K562 (cell line): ENCODE data around the gene ITGAV. TPM values are rescaled to one million over a fixed set of nuclear protein-coding genes. Genes with fewer than 3 reads are reported as not detected.

ENCODE experiments used
- ATAC-seq: fragments of 200-7000 bp; cut with Tn5 transposase; 3 replicates; pipeline ENCODE4 v1.9.1; 2020; ENCODE audit warnings: moderate library complexity
- BruUV-seq: library from RNA; stranded (reverse); fragments of 400-500 nt; replicated peaks from 2 replicates; lab custom pipeline; 2021; lab: Mats Ljungman, UMichigan
- CTCF ChIA-PET: fragments of 300-600 bp; formaldehyde crosslinking; extraction: SDS; loops from one replicate; lab custom pipeline; 2021; ENCODE audit warnings: low intra/inter-chr PET ratio; lab: Yijun Ruan, JAX
- POLR2A ChIA-PET: fragments of 300-600, 350-650 bp; sonication (Branson Sonifier 250); formaldehyde crosslinking; extraction: SDS; loops from one replicate; lab custom pipeline; 2021; ENCODE audit warnings: antibody characterized with exemption, inconsistent platforms; lab: Yijun Ruan, JAX
- DNase-seq, 4 experiments: peaks; one replicate each; pipeline versions ENCODE4 v3.0.0 to v3.0.0-alpha.2; 2011 to 2018; ENCODE audit warnings: low spot score in 3 of 4, mixed read lengths in 3 of 4; ENCODE audit errors: extremely low read depth in 1 of 4
- FAIRE-seq: peaks from 2 replicates; lab custom pipeline; 2011; peaks lifted over from hg19 to GRCh38; lab: Jason Lieb, UNC
- H2AFZ ChIP-seq: 2 replicates; pipeline ENCODE4 v1.6.0; 2011; ENCODE audit warnings: low read depth, low read length, control low read depth, inconsistent platforms
- H3K27ac ChIP-seq: fragments of 200-600 bp; 3 replicates; pipeline ENCODE4 v1.8.0; 2011; ENCODE audit warnings: low read depth, mild to moderate bottlenecking, control low read depth, inconsistent platforms, low read length, moderate library complexity, mixed read lengths; ENCODE audit errors: extremely low read depth
- H3K27me3 ChIP-seq, 2 experiments: fragments of 300-600 bp in 1 of 2; 2 replicates in 1 of 2; 3 replicates in 1 of 2; pipeline versions ENCODE4 v1.6.0 to v1.8.0; 2011; ENCODE audit warnings: inconsistent platforms in 2 of 2, low read length in 2 of 2, mild to moderate bottlenecking in 1 of 2, mixed read lengths in 1 of 2, moderate library complexity in 1 of 2; ENCODE audit not compliant: control insufficient read depth in 2 of 2, insufficient read depth in 2 of 2
- H3K36me3 ChIP-seq: fragments of 300-600 bp; 3 replicates; pipeline ENCODE4 v1.8.0; 2011; ENCODE audit warnings: mild to moderate bottlenecking, low read length, inconsistent platforms; ENCODE audit not compliant: control insufficient read depth, insufficient read depth
- H3K4me1 ChIP-seq, 2 experiments: fragments of 200-600 bp in 1 of 2; replicated peaks in 1 of 2; 2 replicates in 1 of 2; 3 replicates in 1 of 2; pipeline versions ENCODE4 v1.5.1 to v1.8.0; 2011; ENCODE audit warnings: inconsistent platforms in 2 of 2, low read length in 2 of 2, mild to moderate bottlenecking in 1 of 2, mixed read lengths in 1 of 2, moderate library complexity in 1 of 2; ENCODE audit not compliant: control insufficient read depth in 2 of 2, insufficient read depth in 2 of 2
- H3K4me2 ChIP-seq: 2 replicates; pipeline ENCODE4 v1.6.1; 2011; ENCODE audit warnings: low read length, control low read depth, inconsistent platforms, mixed read lengths; ENCODE audit not compliant: insufficient read depth
- H3K4me3 ChIP-seq: fragments of 200-600 bp; sonication (generic), shearing (Covaris generic); 2 replicates; pipeline ENCODE4 v1.5.1; 2016; ENCODE audit warnings: control low read depth, inconsistent platforms
- H3K79me2 ChIP-seq: fragments of 200-600 bp; 3 replicates; pipeline ENCODE4 v1.8.0; 2011; ENCODE audit warnings: low read length, inconsistent platforms; ENCODE audit not compliant: control insufficient read depth, insufficient read depth
- H3K9ac ChIP-seq, 2 experiments: 2 replicates each; pipeline versions ENCODE4 v1.6.0 to v1.6.1; 2011; ENCODE audit warnings: low read depth in 2 of 2, low read length in 2 of 2, control low read depth in 1 of 2, inconsistent platforms in 1 of 2, mild to moderate bottlenecking in 1 of 2, mixed read lengths in 1 of 2; ENCODE audit not compliant: insufficient read depth in 1 of 2
- H3K9me1 ChIP-seq: one replicate; pipeline ENCODE4 v1.6.0; 2011; ENCODE audit warnings: inconsistent platforms, mild to moderate bottlenecking, low read length, moderate library complexity; ENCODE audit not compliant: control insufficient read depth, insufficient read depth
- H3K9me3 ChIP-seq: replicated peaks from 2 replicates; pipeline ENCODE4 v1.5.1; 2011; ENCODE audit warnings: low read depth, low read length, inconsistent platforms; ENCODE audit not compliant: control insufficient read depth, insufficient read depth
- H4K20me1 ChIP-seq: replicated peaks from 2 replicates; pipeline ENCODE4 v1.6.1; 2011; ENCODE audit warnings: low read length, inconsistent platforms, mixed read lengths; ENCODE audit not compliant: control insufficient read depth, insufficient read depth
- ATF2 ChIP-seq: sonication (generic); formaldehyde crosslinking; IDR thresholded peaks from 2 replicates; pipeline ENCODE4 v1.8.1; 2022; ENCODE audit warnings: missing genetic modification reagents
- CREBBP ChIP-seq: IDR thresholded peaks from one replicate; pipeline ENCODE4 v1.6.1; 2012; ENCODE audit warnings: low read depth, mild to moderate bottlenecking, control low read depth, inconsistent platforms, low read length
- EP400 ChIP-seq: fragments of 450-650 bp; IDR thresholded peaks from 2 replicates; pipeline ENCODE4 v1.6.1; 2017; ENCODE audit warnings: antibody characterized with exemption, mild to moderate bottlenecking, moderate library complexity
- GABPA ChIP-seq: fragments of 200-800 bp; sonication (Bioruptor generic); conservative IDR thresholded peaks from 2 replicates; pipeline ENCODE4 v1.6.1; 2016; ENCODE audit warnings: low read depth, missing genetic modification characterization, missing compliant biosample characterization
- HDAC6 ChIP-seq: IDR thresholded peaks from 2 replicates; pipeline ENCODE4 v1.6.1; 2012; ENCODE audit warnings: low read depth, mild to moderate bottlenecking, control low read depth, inconsistent platforms, low read length, moderate library complexity
- KAT7 ChIP-seq: sonication (generic); formaldehyde crosslinking; IDR thresholded peaks from 2 replicates; pipeline ENCODE4 v1.8.0; 2022; ENCODE audit warnings: missing genetic modification reagents, mild to moderate bottlenecking, borderline replicate concordance
- KLF6 ChIP-seq: fragments of 250-450 bp; sonication (Bioruptor Pico); IDR thresholded peaks from 2 replicates; pipeline ENCODE4 v1.4.0; 2020; ENCODE audit warnings: mild to moderate bottlenecking, moderate library complexity, borderline replicate concordance
- OTX1 ChIP-seq: fragments of 450-650 bp; formaldehyde crosslinking; IDR thresholded peaks from 2 replicates; pipeline ENCODE4 v1.4.0; 2022; ENCODE audit warnings: mild to moderate bottlenecking
- PHF20 ChIP-seq: fragments of 450-650 bp; IDR thresholded peaks from 2 replicates; pipeline ENCODE4 v1.6.1; 2018; ENCODE audit not compliant: partially characterized antibody
- PHF8 ChIP-seq: fragments of 200-600 bp; sonication (generic); IDR thresholded peaks from 2 replicates; pipeline ENCODE4 v1.6.1; 2012; ENCODE audit warnings: mixed run types, mild to moderate bottlenecking, inconsistent platforms, low read length, moderate library complexity, borderline replicate concordance
- PKNOX1 ChIP-seq: fragments of 450-650 bp; IDR thresholded peaks from 2 replicates; pipeline ENCODE4 v1.6.1; 2016
- PTBP1 ChIP-seq: fragments of 200-400 bp; formaldehyde crosslinking; IDR thresholded peaks from 2 replicates; pipeline ENCODE4 v1.6.1; 2017; ENCODE audit warnings: low read depth, low read length
- TAF9B ChIP-seq: fragments of 450-650 bp; IDR thresholded peaks from 2 replicates; pipeline ENCODE4 v1.6.1; 2018; ENCODE audit warnings: mild to moderate bottlenecking; ENCODE audit not compliant: partially characterized antibody
- TCF15 ChIP-seq: fragments of 250-450 bp; sonication (Bioruptor Pico); IDR thresholded peaks from 2 replicates; pipeline ENCODE4 v1.8.0; 2022; ENCODE audit warnings: moderate library complexity, mild to moderate bottlenecking, inconsistent platforms
- TEAD2 ChIP-seq: fragments of 450-650 bp; IDR thresholded peaks from 2 replicates; pipeline ENCODE4 v1.6.1; 2016; ENCODE audit warnings: missing genetic modification characterization, control low read depth, missing compliant biosample characterization
- ZBTB17 ChIP-seq: fragments of 450-650 bp; formaldehyde crosslinking; IDR thresholded peaks from 2 replicates; pipeline ENCODE4 v1.4.0; 2020; ENCODE audit warnings: mild to moderate bottlenecking
- ZBTB7A ChIP-seq: IDR thresholded peaks from 2 replicates; pipeline ENCODE4 v1.6.1; 2011; ENCODE audit warnings: low read depth, mild to moderate bottlenecking, low read length, moderate library complexity, borderline replicate concordance; ENCODE audit not compliant: control insufficient read depth
- ZFP36 ChIP-seq: fragments of 150-350 bp; IDR thresholded peaks from 2 replicates; pipeline ENCODE4 v1.6.1; 2018; ENCODE audit warnings: low read length, low read depth; ENCODE audit not compliant: partially characterized antibody
- ZNF12 ChIP-seq: sonication (generic); formaldehyde crosslinking; IDR thresholded peaks from 2 replicates; pipeline ENCODE4 v1.4.0; 2020; ENCODE audit warnings: mild to moderate bottlenecking, missing genetic modification reagents
- ZNF212 ChIP-seq: fragments of 450-650 bp; formaldehyde crosslinking; IDR thresholded peaks from 2 replicates; pipeline ENCODE4 v1.4.0; 2020; ENCODE audit warnings: mild to moderate bottlenecking
- WGBS: fragments of 100-300 bp; shearing (Covaris generic); methylation state at CpG from one replicate; pipeline ENCODE4 v1.1.6; 2016; ENCODE audit warnings: low coverage, mixed read lengths; ENCODE audit not compliant: insufficient coverage; ENCODE audit errors: missing lambda C conversion rate; 5-methylcytosine and 5-hydroxymethylcytosine counted together
- in situ Hi-C: fragments of 300-500 bp; cut with MboI; formaldehyde crosslinking; loops from 4 replicates; pipeline ENCODE4 v1.15.0; 2018; ENCODE audit warnings: inconsistent platforms, mixed read lengths
- intact Hi-C: fragments of 100-400 bp; cut with micrococcal nuclease; formaldehyde crosslinking; loops from 2 replicates; pipeline ENCODE4 v1.14.2; 2022
- polyA plus RNA-seq, 8 experiments: library from polyadenylated mRNA; depleted of rRNA in 4 of 8; stranded (reverse) in 5 of 8; unstranded in 3 of 8; fragments of >200 nt; fragmentation: Nextera tagmentation in 2 of 8; fragmentation: Illumina TruSeq in 1 of 8; extraction: Ambion mirVana in 2 of 8; extraction: Trizol in 1 of 8; gene quantifications; 2 replicates each; pipeline versions ENCODE4 v1.2.1 to v1.2.3, GENCODE V29; 2011 to 2014; ENCODE audit warnings: inconsistent platforms in 1 of 8, missing spikeins in 1 of 8
- total RNA-seq, 7 experiments: library from RNA; depleted of rRNA in 6 of 7; stranded (reverse); fragments of >200 nt in 6 of 7; fragmentation: Illumina TruSeq in 2 of 7; extraction: Trizol in 2 of 7; gene quantifications; 2 replicates each; pipeline versions ENCODE4 v1.2.1 to v1.2.3, GENCODE V29; 2011 to 2021; ENCODE audit warnings: low replicate concordance in 1 of 7

ITGAV gene
- total and polyA plus RNA-seq, 9 of the 15 experiments (the other 6 are each of a cell fraction or from before 2014, with no cell fraction given) = 3.7 to 17.7 (median 10.7) TPM

DNA sequence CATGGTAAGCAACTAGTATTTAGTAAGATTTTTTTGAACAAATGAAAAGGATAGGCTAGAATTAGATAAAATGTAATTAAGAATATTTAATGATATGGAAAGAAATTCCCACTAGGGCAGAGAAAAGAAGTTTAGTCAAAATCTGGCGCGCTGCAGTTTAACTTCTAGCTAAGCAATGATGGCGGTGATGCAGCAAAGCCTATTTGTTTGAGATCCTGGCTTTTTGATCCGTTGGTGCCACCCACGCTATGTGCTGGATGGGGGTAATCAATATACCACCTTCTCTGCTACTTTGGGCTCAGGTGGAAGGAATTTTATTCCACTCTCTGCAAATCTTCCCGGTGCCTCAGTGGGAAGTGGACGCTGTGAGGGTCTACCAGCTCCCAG is 103.6 kb downstream of the ITGAV start (continued):
- TF ChIP-seq ZBTB17 (no peak), ATF2 (CRISPR knock-in tag) (no peak), KLF6 (no peak), CREBBP (no peak)

- Histone ChIP-seq H3K9me3 (no peaks in the 10 kb centered on the region), H3K4me1 (peaks cover 0 to 11% of the 10 kb centered on the region in 2 experiments; a peak in 2 of 5 replicates), H3K27ac (no peak overlapping the region), H3K4me2 (no peak overlapping the region), H3K27me3 (peaks cover 17 to 26% of the 10 kb centered on the region in 2 experiments), H3K4me3 (no peak overlapping the region), H3K79me2 (no peaks in the 10 kb centered on the region), H2AFZ (no peak overlapping the region), H3K9ac (no peak overlapping the region), H4K20me1 (no peaks in the 10 kb centered on the region), H3K9me1 (no peaks in the 10 kb centered on the region), H3K36me3 (no peaks in the 10 kb centered on the region)
- ChIA-PET CTCF (interaction anchor here (0.6 kb wide), 1 partner anchor 508 kb away, joined by 3 read pairs; no protein-coding TSS in a partner anchor), POLR2A (interaction anchor here (0.8 kb wide), 1 partner anchor 187 kb away, joined by 3 read pairs; no protein-coding TSS in a partner anchor)
- no TSS peak for BruUV-seq
- intact Hi-C loops = no loop called here
- ATAC-seq (no peak; the same call in 2 of the 3 replicates), FAIRE-seq (no peak), DNase-seq (no peak)
- WGBS = 8% methylated on average over 9 of the region's 9 CpGs
- in situ Hi-C loops = no loop called here
- TF ChIP-seq HDAC6 (no peak), PHF8 (no peak), ZNF12 (CRISPR knock-in tag) (no peak), ZNF212 (no peak), PHF20 (no peak), ZFP36 (no peak), OTX1 (no peak), PTBP1 (no peak), ZBTB7A (no peak), KAT7 (CRISPR knock-in tag) (no peak), TEAD2 (tag) (no peak), TCF15 (CRISPR knock-in tag) (no peak), EP400 (no peak), TAF9B (no peak), GABPA (tag) (no peak), PKNOX1 (no peak)
Measured at GRCh38 chr2:186695081-186695756, 105.4 kb downstream of the ITGAV start.
